Transverse colon (tissue), 4 donors: ENCODE measurements around the gene SMARCD3. TPM values are rescaled to one million over a fixed set of nuclear protein-coding genes. Genes with fewer than 3 reads are reported as not detected.

Experiments used
- DNase-seq: peaks from one replicate; pipeline ENCODE4 v3.0.0-alpha.2; 2019
- H3K27ac ChIP-seq, 4 donors: fragments of 200-600 bp; sonication (generic); 2 replicates each; pipeline ENCODE4 v1.5.1; 2016 to 2018; ENCODE audit warnings: inconsistent platforms in 4 of 4
- H3K27me3 ChIP-seq: fragments of 200-600 bp; sonication (generic); 2 replicates; pipeline ENCODE4 v1.5.1; 2017; ENCODE audit warnings: inconsistent platforms
- H3K36me3 ChIP-seq, 4 donors: fragments of 200-600 bp; sonication (generic); 2 replicates each; pipeline ENCODE4 v1.5.1; 2017 to 2019; ENCODE audit warnings: inconsistent platforms in 4 of 4
- H3K4me1 ChIP-seq, 4 donors: fragments of 200-600 bp; sonication (generic); 2 replicates each; pipeline ENCODE4 v1.5.1; 2017 to 2020; ENCODE audit warnings: inconsistent platforms in 4 of 4
- H3K4me3 ChIP-seq, 4 donors: fragments of 200-600 bp; sonication (generic); 1 replicate in 1 of 4; 2 replicates in 3 of 4; pipeline versions ENCODE4 v1.5.1 to v1.6.1; 2017 to 2019; ENCODE audit warnings: inconsistent platforms in 4 of 4
- H3K9me3 ChIP-seq, 2 donors: fragments of 200-600 bp; sonication (generic); 2 replicates each; pipeline ENCODE4 v1.5.1; 2017 to 2019; ENCODE audit warnings: inconsistent platforms in 2 of 2
- CTCF ChIP-seq, 5 experiments: fragments of 200-600 bp in 3 of 5; fragments of 450-650 bp in 2 of 5; sonication (generic) in 3 of 5; IDR thresholded peaks; 1 replicate in 2 of 5; 2 replicates in 3 of 5; pipeline ENCODE4 v1.5.1; 2016 to 2017; ENCODE audit warnings: antibody characterized with exemption in 5 of 5, inconsistent platforms in 3 of 5, mild to moderate bottlenecking in 2 of 5, moderate library complexity in 1 of 5
- EP300 ChIP-seq: sonication (generic); formaldehyde crosslinking; IDR thresholded peaks from one replicate; pipeline ENCODE4 v1.6.1; 2017; ENCODE audit warnings: antibody characterized with exemption, low read depth
- POLR2A ChIP-seq: fragments of 450-650 bp; IDR thresholded peaks from one replicate; pipeline ENCODE4 v1.6.1; 2016; ENCODE audit warnings: antibody characterized with exemption, mild to moderate bottlenecking, moderate library complexity
- POLR2AphosphoS5 ChIP-seq, 3 donors: sonication (generic); formaldehyde crosslinking; IDR thresholded peaks; one replicate each; pipeline ENCODE4 v1.6.1; 2016; ENCODE audit warnings: antibody characterized with exemption in 3 of 3
- WGBS, 2 donors: methylation state at CpG; one replicate each; pipeline ENCODE4 v1.1.5; 2018; ENCODE audit warnings: low coverage in 1 of 2; 5-methylcytosine and 5-hydroxymethylcytosine counted together
- in situ Hi-C, 4 donors: fragments of 200-750 bp; cut with MboI; loops; one replicate each; pipeline versions ENCODE4 v1.15.0 to v1.15.1; 2017; ENCODE audit warnings: low sequenced_read_pairs in 3 of 4, low pct_ligation_motif_present in 1 of 4, low pct_unique_long_range_greater_than_20kb in 1 of 4
- intact Hi-C: fragments of 100-400 bp; cut with DNase I; formaldehyde crosslinking; loops from one replicate; pipeline ENCODE4 v1.15.1; 2023; ENCODE audit warnings: low total_unique reads
- total RNA-seq, 4 donors: library from RNA; depleted of rRNA; stranded (reverse); fragments of >200 nt; gene quantifications; one replicate each; pipeline ENCODE4 v1.1.0, GENCODE V29; 2016

The SMARCD3 gene
- total RNA-seq, 4 donors from 2014 or later: 6.6 to 19.1 (median 9.9) TPM

DNA sequence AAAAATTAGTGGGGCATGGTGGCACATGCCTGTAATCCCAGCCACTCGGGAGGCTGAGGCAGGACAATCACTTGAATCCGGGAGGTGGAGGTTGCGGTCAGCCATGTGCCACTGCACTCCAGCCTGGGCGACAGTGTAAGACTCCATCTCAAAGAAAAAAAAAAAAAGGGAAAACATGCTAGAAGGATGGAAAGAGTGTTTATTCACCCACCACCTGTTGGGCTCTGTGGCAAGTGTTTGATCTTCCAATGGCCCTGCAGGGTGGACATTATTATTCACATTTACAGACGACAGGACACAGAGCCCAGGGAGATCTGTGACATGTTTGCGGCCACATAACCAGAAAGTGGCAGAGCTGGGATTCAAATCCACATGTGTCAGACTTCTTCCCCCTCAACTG, 33.2 kb upstream of the SMARCD3 start:
- no peak for TF ChIP-seq POLR2A
- no peak for TF ChIP-seq EP300
- no peak for TF ChIP-seq POLR2AphosphoS5 (IDR thresholded peaks at IDR 0.05)
- TF ChIP-seq CTCF (IDR thresholded peaks at IDR 0.05): no peak
- WGBS, 2 donors: 81 to 82% methylated on average over 2 to 6 of the region's 6 CpGs
- no peaks in the 10 kb centered on the region for H3K9me3 ChIP-seq
- in situ Hi-C loops (no loop called here), intact Hi-C loops (loop anchor here (1.0 kb wide), 1 partner anchor 38 kb away; no protein-coding TSS in a partner anchor)
- DNase-seq: no peak
- H3K36me3 ChIP-seq: no peaks in the 10 kb centered on the region
- H3K27ac ChIP-seq: no peak overlapping the region
- peaks cover 0 to 7% (median 6%) of the 10 kb centered on the region in 4 donors for H3K4me1 ChIP-seq
- H3K4me3 ChIP-seq: no peak overlapping the region
- peaks cover 23% of the 10 kb centered on the region for H3K27me3 ChIP-seq

- Histone ChIP-seq H3K27me3 (peaks cover 28% of the 10 kb centered on the region), H3K9me3 (no peaks in the 10 kb centered on the region), H3K27ac (no peak overlapping the region), H3K4me1 (peaks cover 0 to 13% (median 8%) of the 10 kb centered on the region in 4 donors), H3K36me3 (no peaks in the 10 kb centered on the region), H3K4me3 (no peak overlapping the region)
- no peak for DNase-seq
- TF ChIP-seq EP300 (no peak), POLR2A (no peak), CTCF (IDR thresholded peaks at IDR 0.05) (no peak), POLR2AphosphoS5 (IDR thresholded peaks at IDR 0.05) (no peak)
- intact Hi-C loops: no loop called here
- WGBS, 2 donors: 87 to 94% methylated on average over 6 to 9 of the region's 9 CpGs
- in situ Hi-C loops: no loop called here
These were observed 32.0 kb upstream of the SMARCD3 start for GRCh38 chr7:151280388-151281019.

DNA sequence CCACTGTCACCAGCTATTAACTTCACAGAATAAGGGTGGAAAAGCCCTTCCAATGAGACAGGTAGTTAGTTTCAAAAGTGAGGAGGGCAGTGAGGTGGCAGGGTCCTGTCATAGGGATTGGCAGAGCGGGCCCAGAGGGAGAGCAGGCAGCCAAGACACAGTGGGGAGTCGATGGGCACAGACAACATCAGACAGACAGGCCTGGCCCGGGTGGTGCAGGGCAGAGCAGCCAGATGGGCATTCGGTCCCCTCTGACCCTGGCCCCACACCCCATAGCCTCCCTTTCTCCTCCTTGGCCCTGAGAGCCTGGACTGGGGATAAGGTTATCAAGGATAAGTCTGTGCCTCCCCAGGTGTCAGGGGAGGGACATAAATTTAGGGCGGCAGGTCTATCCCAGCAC, 31.4 kb upstream of the SMARCD3 start:
- DNase-seq: no peak
- Histone ChIP-seq H3K4me1 (peaks cover 0 to 13% (median 8%) of the 10 kb centered on the region in 4 donors), H3K27ac (no peak overlapping the region), H3K27me3 (peaks cover 28% of the 10 kb centered on the region), H3K9me3 (no peaks in the 10 kb centered on the region), H3K36me3 (no peaks in the 10 kb centered on the region), H3K4me3 (no peak overlapping the region)
- WGBS, 2 donors: 82% methylated on average over 5 of the region's 5 CpGs; no CpG with 5 or more reads in 1 of the 2 donors
- intact Hi-C loops (no loop called here), in situ Hi-C loops (no loop called here)
- TF ChIP-seq EP300 (no peak), POLR2AphosphoS5 (IDR thresholded peaks at IDR 0.05) (no peak), POLR2A (no peak), CTCF (IDR thresholded peaks at IDR 0.05) (no peak)

- Histone ChIP-seq H3K4me3 (no peak overlapping the region), H3K9me3 (no peaks in the 10 kb centered on the region), H3K27ac (no peak overlapping the region), H3K36me3 (no peaks in the 10 kb centered on the region), H3K4me1 (peaks cover 0 to 13% (median 8%) of the 10 kb centered on the region in 4 donors), H3K27me3 (peaks cover 19% of the 10 kb centered on the region)
- in situ Hi-C loops: no loop called here
- no peak for TF ChIP-seq POLR2A
- no peak for TF ChIP-seq EP300
- no peak for TF ChIP-seq POLR2AphosphoS5 (IDR thresholded peaks at IDR 0.05)
- no peak for TF ChIP-seq CTCF (IDR thresholded peaks at IDR 0.05)
- intact Hi-C loops: no loop called here
- no peak for DNase-seq
- 89 to 90% methylated on average over 6 to 12 of the region's 12 CpGs for WGBS, 2 donors
These were observed 30.5 kb upstream of the SMARCD3 start for GRCh38 chr7:151278949-151279348.
